ENCODE measurements around the gene KLF7.

KLF7 gene

DNA sequence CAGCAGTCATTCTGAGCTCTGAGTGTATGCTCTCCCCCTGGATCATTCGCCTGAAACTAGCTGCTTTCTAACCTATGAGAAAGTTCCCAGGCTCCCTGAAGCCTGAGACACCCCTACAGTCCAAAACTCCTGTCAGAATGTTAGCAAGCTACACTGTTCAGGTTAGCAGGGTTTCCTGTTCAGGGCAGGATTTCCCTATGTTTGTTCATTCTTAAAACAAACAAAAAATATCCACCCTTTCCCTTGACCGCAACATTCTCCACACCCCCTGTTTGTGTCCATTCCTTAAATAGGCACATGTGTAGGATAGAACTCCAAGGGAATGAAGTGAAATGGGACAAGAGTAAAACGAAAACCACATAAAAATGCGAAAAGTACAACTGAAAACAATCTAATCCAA lies 83.1 kb downstream of the KLF7 start:
- H3K27ac ChIP-seq = peak overlapping the region; percentile 80
- TF ChIP-seq, protein P1, sequence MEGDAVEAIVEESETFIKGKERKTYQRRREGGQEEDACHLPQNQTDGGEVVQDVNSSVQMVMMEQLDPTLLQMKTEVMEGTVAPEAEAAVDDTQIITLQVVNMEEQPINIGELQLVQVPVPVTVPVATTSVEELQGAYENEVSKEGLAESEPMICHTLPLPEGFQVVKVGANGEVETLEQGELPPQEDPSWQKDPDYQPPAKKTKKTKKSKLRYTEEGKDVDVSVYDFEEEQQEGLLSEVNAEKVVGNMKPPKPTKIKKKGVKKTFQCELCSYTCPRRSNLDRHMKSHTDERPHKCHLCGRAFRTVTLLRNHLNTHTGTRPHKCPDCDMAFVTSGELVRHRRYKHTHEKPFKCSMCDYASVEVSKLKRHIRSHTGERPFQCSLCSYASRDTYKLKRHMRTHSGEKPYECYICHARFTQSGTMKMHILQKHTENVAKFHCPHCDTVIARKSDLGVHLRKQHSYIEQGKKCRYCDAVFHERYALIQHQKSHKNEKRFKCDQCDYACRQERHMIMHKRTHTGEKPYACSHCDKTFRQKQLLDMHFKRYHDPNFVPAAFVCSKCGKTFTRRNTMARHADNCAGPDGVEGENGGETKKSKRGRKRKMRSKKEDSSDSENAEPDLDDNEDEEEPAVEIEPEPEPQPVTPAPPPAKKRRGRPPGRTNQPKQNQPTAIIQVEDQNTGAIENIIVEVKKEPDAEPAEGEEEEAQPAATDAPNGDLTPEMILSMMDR (conservative IDR thresholded peaks at IDR 0.05) = no peak

DNA sequence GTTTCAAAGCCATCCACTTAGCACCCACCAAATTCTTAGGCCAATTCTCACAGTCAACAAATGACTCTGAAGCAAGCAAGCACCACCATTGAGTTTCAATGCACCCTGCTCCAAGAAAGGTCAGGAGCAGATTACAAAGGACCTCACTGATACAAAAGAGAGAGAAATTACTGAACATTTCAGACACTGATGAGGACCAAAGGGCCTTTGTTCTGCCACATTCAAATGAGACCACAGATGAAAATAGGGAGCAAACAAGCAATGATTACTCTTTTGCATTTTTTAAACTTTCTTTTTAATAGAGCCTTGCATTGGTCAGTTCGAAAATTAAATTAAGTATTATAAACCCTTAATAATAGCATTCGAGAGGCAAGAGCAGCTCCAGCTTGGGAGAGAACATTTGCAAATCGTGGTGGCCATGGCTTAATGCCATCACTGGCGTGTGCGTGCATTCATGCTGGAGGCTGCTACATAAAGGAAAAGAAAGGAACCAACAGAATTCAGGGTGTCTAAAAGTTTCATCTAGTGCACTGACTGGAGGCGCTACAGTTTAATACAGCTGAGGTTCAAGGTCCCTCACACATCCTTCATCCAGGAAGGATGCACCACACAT lies 87.5 kb downstream of the KLF7 start:
- no peak overlapping the region for H3K27ac ChIP-seq
- TF ChIP-seq, protein P1 (conservative IDR thresholded peaks at IDR 0.05) = no peak

DNA sequence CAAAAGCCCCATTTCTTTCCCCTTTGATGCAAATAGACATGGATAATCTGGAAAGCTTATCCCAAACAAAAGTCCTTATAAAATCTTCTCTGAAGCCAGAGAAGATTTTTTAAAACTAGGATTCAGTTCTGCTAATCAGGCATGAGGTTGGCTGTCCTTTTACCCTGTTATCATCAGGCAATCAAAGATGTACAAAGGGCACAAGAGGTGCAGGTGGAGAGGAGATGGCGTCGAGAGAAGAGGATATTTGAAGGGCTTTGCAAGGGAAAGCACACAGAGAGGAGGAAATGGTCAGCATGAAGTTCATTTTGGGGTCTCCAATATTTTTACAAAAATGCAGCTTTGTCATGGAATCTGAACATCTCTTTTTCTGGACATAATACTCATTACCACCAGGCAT lies 88.5 kb downstream of the KLF7 start:
- TF ChIP-seq, protein P1 (conservative IDR thresholded peaks at IDR 0.05) = no peak
- H3K27ac ChIP-seq = no peak overlapping the region

DNA sequence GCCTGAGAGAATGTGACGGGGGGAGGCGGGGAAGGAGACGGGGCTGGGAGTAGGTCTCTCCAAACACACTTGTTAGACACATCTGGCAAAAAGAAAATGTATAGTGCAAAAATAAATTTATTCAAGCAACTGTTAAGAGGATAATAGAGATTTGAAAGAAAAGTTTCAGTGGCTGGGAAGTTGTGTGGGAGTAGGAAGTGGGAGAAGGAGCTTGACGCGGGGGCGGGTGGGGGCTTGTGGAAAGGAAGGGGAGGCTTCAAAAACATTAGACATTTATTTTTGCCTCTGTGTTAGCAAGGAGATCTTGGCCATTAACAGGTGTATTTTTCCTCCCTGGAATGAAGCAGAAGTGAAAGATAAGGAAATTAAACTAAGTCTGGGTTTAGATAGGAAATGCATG lies 90.3 kb downstream of the KLF7 start:
- peak overlapping the region; percentile 5; the same call in 1 of the 2 replicates for H3K27ac ChIP-seq
- TF ChIP-seq, protein P1 (conservative IDR thresholded peaks at IDR 0.05) = no peak

DNA sequence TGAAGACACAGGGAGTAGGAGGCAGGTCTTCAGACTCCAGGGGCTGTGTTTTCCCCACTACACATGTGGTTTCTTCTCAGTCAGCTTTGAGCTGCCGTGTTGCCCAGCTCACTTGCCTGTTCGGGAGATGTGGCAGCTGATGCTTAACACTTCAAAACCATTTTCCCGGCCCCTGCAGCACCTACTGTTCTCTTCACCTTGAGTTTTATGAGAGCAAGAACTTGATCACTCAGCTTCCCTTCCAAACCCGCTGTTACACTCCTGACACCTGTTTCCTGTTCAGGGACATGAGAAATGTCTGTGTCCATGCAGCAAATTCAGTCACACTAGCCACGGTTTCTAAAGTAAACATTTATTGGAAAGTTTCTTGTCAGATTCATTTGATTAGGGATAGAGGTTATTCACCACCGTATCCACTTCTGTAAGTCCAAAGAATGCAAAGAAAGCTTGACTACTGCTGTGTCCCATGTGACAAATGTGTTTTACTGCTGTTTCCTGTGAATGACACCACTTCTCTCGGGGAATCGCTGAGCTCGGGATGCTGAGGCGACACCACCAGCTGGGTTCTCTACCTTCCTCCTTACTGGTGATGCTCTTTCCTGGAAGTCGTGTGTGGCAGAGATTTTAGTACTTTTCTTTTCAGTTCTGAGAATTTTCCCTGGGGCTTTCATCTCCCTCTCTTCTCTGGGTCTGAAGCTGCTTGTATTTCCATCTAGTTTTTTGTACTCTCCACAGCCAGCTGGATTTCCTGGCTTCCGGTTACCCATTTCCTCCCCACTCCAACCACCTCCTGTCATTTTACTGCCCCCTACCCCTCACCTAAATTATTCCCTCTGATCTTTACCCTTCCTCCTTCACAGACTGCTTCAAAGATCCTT lies 91.7 kb downstream of the KLF7 start:
- TF ChIP-seq, protein P1 (conservative IDR thresholded peaks at IDR 0.05) = peak; percentile 52
- H3K27ac ChIP-seq = peak overlapping the region; percentile 76

DNA sequence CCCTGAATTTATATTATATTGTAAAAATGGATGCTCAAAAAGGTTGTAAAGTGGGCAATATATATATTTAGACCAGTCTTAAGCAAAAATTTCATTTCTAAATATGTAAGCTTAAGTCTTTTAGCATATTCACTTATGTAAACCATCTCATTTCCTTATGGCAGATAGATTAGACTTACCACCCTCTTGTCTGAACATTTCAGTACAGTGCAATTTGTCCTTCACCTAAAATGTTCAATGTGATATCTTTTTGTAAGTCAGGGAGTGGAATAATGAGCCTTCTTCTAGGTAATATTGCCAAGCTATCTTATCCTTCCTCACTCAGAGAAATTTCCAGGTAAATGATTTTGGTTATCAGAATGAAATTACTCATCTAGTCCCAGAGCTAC lies 92.3 kb downstream of the KLF7 start:
- H3K27ac ChIP-seq = peak overlapping the region; percentile 76
- TF ChIP-seq, protein P1 (conservative IDR thresholded peaks at IDR 0.05) = no peak

DNA sequence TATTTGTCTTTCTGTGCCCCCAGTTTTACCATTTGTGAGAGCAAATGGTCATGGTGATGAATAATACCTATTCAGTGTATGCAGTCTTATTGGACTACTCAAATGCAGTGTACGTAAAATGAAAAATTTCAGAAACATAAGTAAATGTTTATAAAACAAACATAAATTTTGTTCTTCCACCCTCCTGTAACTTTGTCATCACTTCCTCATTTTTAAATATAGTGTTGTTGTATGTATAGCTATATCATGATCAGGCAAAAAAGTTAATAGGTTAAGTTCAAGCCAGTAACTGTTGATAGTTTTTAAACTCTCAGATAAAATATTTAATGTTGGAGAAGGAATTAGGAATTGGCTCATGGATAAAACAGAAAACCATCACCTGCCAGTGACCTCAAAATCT lies 93.2 kb downstream of the KLF7 start:
- H3K27ac ChIP-seq = no peak overlapping the region
- TF ChIP-seq, protein P1 (conservative IDR thresholded peaks at IDR 0.05) = no peak

Measured in VCaP (cell line).